Ecto neural progenitor cell (in vitro differentiated cells): ENCODE data around the gene GGA2.
"Not testable (repeated sequence)": the region's sequence is repeated elsewhere in the genome, so short reads cannot be mapped to it uniquely, and the experiment has no call there.

ENCODE experiments used
- DNase-seq: peaks from one replicate; pipeline ENCODE4 v3.0.0-alpha.2; 2018; ENCODE audit warnings: low spot score

Gene GGA2, protein sequence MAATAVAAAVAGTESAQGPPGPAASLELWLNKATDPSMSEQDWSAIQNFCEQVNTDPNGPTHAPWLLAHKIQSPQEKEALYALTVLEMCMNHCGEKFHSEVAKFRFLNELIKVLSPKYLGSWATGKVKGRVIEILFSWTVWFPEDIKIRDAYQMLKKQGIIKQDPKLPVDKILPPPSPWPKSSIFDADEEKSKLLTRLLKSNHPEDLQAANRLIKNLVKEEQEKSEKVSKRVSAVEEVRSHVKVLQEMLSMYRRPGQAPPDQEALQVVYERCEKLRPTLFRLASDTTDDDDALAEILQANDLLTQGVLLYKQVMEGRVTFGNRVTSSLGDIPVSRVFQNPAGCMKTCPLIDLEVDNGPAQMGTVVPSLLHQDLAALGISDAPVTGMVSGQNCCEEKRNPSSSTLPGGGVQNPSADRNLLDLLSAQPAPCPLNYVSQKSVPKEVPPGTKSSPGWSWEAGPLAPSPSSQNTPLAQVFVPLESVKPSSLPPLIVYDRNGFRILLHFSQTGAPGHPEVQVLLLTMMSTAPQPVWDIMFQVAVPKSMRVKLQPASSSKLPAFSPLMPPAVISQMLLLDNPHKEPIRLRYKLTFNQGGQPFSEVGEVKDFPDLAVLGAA

DNA sequence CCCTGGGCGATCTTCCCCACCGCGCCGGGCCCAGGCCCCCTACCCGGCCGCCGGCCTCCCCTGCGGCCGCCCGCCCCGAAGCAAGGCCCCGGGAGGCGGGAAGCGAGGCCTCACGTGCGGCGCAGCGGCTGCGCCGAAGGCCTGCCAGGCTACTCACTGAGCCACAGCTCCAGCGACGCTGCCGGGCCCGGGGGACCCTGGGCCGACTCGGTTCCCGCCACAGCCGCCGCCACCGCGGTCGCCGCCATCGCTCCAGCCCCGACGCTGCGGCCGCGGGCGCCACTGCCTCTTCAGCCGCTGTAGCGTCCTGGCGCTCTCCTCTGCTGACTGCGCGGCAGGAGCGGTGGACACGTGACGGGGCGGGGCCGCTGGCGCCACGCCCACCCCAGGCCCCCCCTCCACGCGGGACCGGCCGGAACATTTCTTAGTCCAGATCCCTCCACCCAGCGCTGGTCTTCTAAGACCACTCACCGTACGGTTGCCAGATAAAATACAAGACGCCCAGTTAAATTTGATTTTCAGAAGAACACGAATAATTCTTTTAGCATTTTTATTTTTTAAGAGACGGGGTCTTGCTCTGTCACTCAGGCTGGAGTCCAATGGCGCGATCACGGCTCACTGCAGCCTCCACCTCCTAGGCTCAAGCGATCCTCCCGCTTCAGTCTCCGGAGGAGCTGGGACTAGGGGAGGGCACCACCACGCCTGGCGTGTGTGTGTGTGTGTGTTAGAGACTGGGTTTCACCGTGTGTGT, at the start of gene GGA2:
Gene GGA2, minus strand, starts transcription at position 331 of the 751 bp plus-strand sequence. Its CDS starts 83 bp downstream, at position 248.
- peak; percentile 89 for DNase-seq

DNA sequence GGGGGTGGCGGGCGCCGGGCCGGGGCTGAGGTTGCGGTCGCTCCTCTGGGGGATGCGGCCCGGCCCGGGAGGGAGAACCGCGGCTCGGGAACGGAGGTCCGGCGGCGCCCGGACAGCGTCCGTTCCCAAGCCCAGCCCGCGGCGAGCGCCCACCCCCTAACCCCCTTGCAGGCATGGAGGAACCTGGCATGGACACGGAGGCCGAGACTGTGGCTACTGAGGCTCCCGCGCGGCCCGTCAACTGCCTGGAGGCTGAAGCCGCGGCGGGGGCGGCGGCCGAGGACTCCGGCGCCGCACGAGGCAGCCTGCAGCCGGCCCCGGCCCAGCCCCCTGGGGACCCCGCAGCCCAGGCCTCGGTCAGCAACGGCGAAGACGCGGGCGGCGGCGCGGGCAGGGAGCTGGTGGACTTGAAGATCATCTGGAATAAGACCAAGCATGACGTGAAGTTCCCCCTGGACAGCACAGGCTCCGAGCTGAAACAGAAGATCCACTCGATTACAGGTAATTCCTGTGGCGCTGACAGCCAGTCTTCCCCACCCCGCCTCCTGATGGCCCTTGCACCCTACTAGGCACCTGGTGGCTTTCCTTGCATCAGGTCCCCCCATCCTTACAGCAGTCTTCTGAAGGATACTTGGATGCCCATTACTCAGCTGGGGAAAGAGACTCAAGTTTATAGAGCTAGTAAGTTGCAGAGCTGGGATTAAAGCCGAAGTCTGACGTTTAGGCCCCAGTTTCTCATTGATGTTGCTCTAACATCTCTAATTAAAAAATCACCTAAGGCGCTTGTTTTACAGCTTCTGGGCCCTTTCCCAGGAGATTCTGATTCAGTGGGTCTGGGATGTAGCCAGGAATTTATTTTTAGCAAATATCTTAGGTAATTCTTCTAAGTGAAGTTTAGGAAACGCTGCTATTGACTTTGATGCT, 47.7 kb upstream of the GGA2 start:
- no peak for DNase-seq

DNA sequence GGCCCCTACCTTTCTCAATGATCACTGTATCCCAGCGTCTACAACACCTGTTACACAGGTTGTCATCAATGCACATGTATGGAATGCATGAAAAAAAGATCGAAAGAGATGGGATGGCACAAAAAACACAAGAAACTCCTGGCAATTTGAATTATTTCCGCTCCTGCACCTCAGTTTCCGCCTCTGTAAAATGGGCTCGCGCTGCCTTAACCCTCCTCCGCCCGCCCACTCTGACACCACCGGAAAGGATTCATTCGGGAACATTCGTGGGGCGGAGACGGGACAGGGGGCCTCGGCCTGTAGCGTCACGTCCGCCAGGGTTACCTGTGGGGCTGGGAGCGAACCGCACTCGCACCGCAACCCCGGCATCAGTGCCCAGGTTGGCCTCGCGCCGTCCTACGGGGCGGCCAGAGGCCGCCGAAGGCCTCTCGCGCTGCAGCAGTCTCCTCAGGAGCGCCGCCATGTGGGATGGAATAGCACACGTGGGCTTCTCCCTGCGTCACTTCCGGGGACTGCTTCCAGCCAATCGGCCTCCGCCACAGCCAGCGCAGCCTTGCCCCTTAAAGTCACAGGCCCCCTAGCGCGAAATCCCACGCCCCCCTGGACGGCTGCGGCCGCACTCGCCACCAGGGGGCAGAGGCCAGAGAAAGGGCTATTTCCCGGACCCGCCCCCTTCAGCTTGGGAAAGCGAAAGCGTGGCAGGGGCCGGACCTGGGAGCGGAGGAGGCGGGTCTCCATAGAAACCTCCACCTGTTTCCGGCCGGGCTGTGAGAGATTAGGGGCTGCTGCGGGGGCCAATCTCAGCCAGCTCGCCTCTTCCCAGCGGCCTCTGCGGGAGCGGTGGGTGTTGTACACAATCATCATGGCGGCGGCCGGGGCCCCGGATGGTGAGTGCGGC, 46.8 kb upstream of the GGA2 start, which contains the start of the genes EARS2 and UBFD1:
Gene EARS2, minus strand, starts transcription at position 470 of the 898 bp plus-strand sequence. Its CDS starts 7 bp downstream, at position 463.
Gene UBFD1, plus strand, starts transcription at position 847 of the 898 bp plus-strand sequence. Its CDS starts 16 bp downstream, at position 863.
- peak; percentile 99 for DNase-seq

DNA sequence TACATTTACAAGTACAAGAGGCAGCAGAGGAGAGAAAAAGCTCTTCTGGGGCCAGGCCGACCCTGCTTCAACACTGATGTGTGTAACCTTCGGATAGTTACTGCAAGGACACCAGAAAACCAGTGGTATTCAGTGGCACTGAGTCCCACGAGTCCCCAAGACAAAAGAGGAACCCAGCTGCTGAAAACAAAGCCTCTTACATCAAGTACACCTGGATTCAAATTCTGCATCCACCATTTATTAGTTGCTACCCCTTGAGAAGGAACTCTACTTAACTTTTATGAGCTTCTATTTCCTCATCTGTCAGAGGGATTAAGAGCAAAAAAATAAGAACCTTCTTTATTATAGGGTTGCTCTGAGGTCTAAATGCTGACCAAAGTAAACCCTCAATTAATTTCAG, 44.2 kb upstream of the GGA2 start:
- no peak for DNase-seq

DNA sequence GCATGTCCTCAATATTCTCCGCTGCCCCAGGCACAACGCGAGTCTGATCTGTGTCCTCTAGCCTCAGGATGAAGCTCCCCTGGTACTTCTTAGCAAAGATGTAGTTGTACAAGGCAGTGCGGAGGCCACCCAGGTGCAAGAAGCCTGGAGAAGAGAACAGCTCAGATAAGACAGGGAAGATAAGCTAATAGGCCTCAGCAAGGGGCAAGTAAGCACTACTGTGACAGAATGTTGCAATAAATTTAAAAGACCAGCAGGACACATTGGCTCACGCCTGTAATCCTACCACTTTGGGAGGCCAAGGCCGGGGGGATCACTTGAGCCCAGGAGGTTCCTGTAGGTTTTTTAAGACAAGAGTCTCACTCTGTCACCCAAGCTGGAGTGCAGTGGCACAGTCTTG, 41.9 kb upstream of the GGA2 start:
- no peak for DNase-seq

DNA sequence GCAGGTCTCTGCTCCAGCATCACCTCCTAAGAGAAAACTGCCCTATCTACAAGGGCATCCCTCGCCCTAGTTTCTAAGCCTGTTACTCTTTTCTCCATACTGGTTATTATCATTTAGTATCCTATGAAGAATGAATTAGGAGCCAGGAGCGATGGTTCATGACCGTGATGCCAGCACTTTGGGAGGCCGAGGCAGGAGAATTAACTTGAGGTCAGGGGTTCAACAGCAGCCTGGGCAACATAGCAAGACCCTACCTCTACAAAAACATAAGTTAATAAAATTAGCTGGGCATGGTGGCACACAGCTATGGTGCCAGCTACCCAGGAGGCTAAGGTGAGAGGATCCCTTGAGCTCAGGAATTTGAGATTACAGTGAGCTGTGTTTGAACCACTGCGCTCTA, 39.6 kb upstream of the GGA2 start:
- no peak for DNase-seq

DNA sequence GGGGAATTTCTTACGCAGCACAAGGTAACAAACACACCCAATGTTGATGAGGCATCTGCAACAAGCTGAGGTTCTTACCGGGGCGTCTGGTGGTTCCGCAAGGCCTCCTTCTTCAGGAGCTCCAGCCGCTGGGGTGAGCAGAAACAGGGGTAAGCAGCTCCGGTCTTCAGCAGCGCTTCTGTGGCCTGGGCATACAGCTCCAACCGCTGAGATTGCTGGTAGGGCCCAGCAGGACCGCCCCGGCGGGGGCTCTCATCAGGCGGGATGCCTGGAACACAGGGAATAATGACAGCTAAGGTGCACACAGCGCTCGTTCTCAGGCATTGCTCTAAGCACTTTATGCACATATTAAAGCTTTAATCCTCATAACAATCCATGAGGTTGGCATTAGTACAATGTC, 34.1 kb upstream of the GGA2 start:
- no peak for DNase-seq

DNA sequence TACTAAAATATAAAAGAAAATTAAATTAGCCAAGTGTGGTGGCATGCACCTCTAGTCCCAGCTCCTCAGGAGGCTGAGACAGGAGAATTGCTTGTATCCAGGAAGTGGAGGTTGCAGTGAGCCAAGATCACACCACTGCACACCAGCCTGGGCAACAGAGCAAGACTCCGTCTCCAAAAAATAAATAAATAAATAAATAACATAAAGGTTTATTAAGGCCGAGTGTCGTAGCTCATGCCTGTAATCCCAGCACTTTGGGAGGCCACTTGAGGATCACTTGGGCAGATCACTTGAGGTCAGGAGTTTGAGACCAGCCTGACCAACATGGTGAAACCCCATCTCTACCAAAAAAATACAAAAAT, 30.5 kb upstream of the GGA2 start:
- DNase-seq = not testable (repeated sequence)

DNA sequence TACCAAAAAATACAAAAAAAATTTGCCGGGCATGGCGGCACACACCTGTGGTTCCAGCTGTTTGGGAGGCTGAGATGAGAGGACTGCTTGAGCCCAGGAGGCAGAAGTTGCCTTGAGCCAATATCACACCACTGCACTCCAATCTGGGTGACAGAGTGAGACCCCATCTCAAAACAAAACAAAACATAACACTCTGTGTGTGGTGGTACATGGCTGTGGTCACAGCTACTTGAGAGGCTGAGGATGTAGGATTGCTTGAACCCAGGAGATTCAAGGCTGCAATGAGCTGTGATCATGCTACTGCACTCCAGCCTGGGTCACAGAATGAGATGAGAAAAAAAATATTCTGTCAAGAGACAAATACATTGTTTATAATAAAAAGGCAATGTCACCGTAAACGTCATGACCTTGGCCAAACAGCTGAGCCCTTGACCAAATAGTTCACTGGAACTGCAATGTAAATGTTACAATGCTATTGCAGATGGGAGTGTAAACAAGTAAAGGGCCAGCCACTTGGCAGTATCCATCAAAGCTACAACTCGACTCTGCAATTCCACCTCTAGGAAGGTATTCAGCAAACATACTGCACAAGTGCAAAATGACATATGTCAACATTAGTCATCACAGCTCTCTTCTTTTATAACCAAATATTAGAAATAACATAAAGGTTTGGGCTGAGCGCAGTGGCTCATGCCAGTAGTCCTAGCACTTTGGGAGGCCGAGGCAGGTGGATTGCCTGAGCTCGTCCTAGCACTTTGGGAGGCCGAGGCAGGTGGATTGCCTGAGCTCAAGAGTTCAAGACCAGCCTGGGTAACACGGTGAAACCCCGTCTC, 29.9 kb upstream of the GGA2 start:
- no peak for DNase-seq

DNA sequence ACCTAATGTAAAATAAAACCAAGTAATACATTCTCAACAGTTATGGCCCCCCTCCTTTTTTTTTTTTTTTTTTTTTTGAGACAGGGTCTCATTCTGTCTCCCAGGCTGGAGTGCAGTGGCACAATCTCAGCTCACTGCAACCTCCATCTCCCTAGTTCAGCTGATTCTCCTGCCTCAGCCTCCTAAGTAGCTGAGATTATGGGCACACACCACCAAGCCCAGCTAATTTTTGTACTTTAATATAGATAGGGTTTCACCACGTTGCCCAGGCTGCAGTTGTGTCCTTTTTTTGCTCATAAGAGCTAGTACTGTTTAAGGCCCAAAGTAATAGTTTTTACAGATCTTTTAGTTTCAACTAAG, 28.6 kb upstream of the GGA2 start:
- DNase-seq = no peak

DNA sequence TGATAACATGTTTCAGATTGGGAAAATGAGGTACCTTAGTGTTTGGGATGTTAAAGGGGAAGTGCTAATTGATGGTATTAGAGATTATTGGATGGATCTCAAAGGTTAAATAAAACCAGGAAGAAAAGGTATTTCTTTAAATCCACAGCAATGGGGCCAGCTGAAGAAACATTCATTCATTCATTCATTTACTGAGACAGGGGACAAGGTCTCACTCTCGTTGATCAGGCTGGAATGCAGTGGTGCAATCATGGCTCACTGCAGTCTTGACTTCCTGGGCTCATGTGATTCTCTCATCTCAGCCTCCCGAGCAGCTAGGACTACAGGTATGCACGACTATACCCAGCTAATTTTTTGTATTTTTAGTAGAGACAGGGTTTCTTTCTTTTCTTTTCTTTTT, 27.1 kb upstream of the GGA2 start:
- no peak for DNase-seq

DNA sequence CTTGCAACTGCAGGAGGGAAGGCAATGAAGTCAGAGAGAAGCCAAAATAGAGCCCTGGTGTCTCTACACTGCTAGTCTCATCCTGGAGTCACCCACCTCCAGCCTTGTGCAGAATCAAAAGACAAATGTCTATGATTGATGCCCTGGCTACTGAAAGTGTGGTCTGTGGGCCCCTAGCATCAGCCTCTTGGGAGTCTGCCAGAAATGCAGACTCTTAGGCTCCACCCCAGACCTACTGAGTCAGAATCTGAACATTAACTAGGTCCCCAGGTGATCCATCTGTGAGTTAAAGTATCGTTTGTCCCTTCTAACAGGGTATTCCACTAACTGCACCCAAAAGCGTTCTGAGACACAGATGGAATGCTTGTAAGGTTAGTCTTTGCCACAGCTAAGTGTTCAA, 25.6 kb upstream of the GGA2 start:
- no peak for DNase-seq

DNA sequence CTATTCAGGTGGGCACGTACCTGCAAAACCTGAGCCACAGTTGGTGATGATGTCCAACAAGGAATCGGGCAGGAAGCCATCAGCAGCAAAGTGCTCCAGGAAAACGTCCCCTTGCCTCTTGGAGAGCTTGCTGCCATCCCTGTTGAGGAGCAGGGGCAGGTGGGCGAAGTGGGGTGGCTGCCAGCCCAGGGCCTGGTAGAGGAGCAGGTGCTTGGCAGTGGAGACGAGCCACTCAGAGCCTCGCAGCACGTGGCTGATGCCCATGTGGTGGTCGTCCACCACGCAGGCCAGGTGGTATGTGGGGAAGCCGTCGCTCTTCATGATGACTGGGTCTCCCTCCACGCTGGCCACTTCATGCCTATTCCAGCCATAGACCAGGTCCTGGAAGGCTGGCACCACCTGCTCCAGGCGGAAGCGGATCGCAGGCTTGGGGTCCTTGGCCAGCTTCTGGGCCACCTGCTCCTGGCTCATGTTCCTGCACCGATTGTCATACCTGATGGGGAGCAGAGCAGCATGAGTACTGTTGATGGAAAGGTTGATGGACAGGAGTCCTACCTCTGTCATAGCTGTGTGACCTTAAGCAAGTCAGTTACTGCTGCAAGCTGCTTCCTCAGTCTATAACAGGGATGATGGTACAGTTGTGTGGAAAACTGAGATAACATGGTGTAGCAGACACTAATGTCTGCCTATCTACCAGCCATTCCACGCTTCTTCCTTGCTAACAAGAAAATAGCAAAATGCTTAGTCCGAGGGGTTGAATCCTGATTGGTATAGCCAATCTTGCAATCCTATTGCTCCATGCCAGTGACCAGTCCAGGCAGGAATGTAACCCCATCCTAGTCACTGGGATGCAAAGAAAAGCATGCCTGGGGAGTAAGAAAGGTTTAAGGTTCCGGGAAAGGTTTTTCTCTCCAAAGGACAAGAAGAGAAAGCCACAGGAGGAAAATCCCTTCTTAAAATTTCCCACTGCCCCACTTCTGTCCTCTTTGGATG, 24.9 kb upstream of the GGA2 start:
- DNase-seq = no peak

DNA sequence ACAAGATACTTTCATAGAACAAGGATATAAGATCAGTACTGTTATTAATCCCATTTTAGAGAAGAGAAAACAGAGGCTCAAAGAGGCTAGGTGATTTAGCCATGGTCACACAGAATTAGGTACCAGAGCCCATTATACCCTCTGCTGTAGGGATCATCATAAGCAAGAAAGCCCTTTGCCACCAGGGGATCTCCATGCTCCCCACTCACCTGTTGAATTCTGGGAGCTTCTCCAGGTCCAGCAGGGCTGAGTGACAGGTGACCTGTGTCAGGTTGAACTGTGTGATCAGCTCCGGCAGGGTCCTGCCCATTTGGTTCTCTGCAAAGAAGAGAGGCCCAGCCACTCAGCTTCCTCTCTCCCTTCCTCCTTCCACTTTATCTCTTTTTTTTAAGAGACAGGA, 22.2 kb upstream of the GGA2 start:
- no peak for DNase-seq

DNA sequence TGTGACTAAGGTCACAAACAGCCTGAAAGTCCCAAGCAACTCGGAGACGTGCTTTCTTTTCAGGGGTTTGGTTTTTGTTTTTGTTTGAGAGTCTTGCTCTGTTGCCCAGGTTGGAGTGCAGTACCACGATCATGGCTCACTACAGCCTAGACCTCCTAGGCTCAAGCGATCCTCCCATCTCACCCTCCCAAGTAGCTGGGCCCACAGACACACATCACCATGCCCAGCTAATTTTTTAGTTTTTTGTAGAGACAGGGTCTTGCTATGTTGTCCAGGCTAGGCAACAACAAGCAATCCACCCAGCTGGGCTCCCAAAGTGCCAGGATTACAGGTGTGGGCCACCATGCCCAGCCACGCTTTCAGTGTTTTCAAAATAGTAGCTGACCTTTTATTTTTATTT, 19.8 kb upstream of the GGA2 start:
- no peak for DNase-seq

DNA sequence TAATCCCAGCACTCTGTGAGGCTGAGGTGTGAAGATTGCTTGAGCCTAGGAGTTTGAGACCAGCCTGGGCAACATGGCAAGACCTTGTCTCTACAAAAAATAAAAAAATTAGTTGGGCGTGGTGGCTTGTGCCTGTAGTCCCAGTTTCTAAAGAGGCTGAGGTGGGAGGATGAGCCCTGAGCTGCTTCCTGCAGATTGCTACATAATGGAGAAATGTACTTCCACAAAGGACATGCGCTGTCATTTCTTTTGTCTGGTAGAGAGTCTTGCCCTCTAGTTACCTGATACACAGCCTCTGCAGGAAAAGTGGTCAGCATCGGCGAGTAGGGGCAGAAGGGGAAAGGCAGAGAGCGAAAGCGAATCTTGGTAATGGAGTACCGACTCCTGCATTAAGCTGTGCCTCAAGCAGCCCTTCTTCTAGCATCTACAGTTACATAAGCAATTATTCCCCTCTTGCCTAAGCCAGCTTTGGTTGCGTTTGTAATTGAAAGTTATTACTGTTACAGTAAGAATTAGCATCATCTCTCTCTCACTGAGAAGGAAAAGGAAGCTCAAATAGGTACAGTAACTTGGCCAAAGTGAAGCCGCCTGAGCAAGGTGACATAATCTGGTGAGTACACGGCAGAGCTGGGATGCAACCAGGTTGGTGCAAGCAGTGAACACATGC, 18.5 kb upstream of the GGA2 start:
- no peak for DNase-seq

DNA sequence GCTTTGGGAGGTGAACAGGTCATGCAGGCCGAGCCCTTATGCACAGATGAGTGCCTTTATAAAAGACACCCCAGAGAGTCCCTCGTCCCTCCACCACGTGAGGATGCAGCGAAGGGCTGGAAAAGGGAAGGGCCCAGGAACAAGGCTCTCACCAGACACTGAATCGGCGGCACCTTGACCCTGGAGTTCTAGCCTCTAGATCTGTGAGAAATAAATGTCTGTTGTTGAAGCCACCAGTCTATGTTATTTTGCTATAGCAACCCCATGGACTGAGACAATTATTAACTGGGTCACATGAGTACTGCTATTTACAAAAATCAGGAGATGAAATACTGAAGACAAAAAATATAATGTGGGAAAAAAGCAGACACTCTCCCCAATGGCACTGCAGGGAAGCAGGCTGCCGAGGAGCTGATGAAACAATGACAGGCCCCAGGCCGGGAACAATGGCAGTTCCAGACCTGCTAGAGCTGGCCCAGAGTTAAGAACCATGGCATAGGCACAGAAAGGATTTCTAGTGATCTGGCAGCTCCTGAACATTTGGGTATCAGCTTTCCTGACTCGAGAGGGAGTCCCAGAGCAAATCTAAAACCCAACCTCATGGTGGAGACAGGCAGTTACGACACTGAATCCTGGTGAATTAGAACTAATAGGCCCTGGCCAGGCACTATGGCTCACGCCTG, 17.8 kb upstream of the GGA2 start:
- no peak for DNase-seq
